PC-9 (cell line): ENCODE data around the gene ACER3. TPM values are rescaled to one million over a fixed set of nuclear protein-coding genes. Genes with fewer than 3 reads are reported as not detected.
A peak's percentile ranks its signal among the peaks of the same experiment; 100 is the strongest.

ENCODE experiments used
- BruUV-seq: library from RNA; stranded (reverse); fragments of 400-500 nt; replicated peaks from 2 replicates; lab custom pipeline; 2021; lab: Mats Ljungman, UMichigan
- CTCF ChIA-PET: fragments of 300-600 bp; sonication (Branson Sonifier 250); formaldehyde crosslinking; loops from one replicate; lab custom pipeline; 2022; ENCODE audit warnings: antibody characterized with exemption; lab: Charles Lee
- POLR2A ChIA-PET: fragments of 300-600 bp; sonication (Branson Sonifier 250); formaldehyde crosslinking; loops from one replicate; lab custom pipeline; 2022; ENCODE audit warnings: antibody characterized with exemption; ENCODE audit not compliant: unreplicated experiment; lab: Charles Lee
- DNase-seq, 2 experiments: peaks; one replicate each; pipeline versions ENCODE4 v3.0.0 to v3.0.0-alpha.2; 2015 to 2022; ENCODE audit warnings: mixed read lengths in 1 of 2
- H2AFZ ChIP-seq: fragments of 200-600 bp; sonication (generic); 2 replicates; pipeline ENCODE4 v1.8.1; 2017; ENCODE audit warnings: antibody characterized with exemption
- H3F3A ChIP-seq: fragments of 200-600 bp; sonication (generic); 2 replicates; pipeline ENCODE4 v1.8.1; 2017; ENCODE audit warnings: antibody characterized with exemption, mild to moderate bottlenecking, low read depth; ENCODE audit not compliant: insufficient read depth
- H3K27ac ChIP-seq: fragments of 200-600 bp; sonication (generic); 2 replicates; pipeline ENCODE4 v1.6.1; 2016; ENCODE audit warnings: mixed run types
- H3K27me3 ChIP-seq: fragments of 200-600 bp; sonication (generic); 2 replicates; pipeline ENCODE4 v1.6.1; 2016; ENCODE audit warnings: low read depth, mixed run types; ENCODE audit not compliant: insufficient read depth
- H3K36me3 ChIP-seq: fragments of 200-600 bp; sonication (generic); 2 replicates; pipeline ENCODE4 v1.6.1; 2016; ENCODE audit warnings: low read depth, mixed run types
- H3K4me1 ChIP-seq: fragments of 200-600 bp; sonication (generic); replicated peaks from 2 replicates; pipeline ENCODE4 v1.6.1; 2016; ENCODE audit warnings: mixed run types; ENCODE audit not compliant: insufficient read depth
- H3K4me2 ChIP-seq: fragments of 200-600 bp; sonication (generic); 2 replicates; pipeline ENCODE4 v1.6.1; 2017; ENCODE audit warnings: mixed run types
- H3K4me3 ChIP-seq: fragments of 200-600 bp; sonication (generic); 2 replicates; pipeline ENCODE4 v1.6.1; 2016; ENCODE audit warnings: mixed run types
- H3K79me2 ChIP-seq: fragments of 200-600 bp; sonication (generic); 2 replicates; pipeline ENCODE4 v1.6.1; 2017; ENCODE audit warnings: low read depth, mixed run types
- H3K9me2 ChIP-seq: fragments of 200-600 bp; sonication (generic); 2 replicates; pipeline ENCODE4 v1.8.1; 2017; ENCODE audit warnings: mild to moderate bottlenecking; ENCODE audit not compliant: insufficient read depth
- H3K9me3 ChIP-seq: fragments of 200-600 bp; sonication (generic); 2 replicates; pipeline ENCODE4 v1.8.1; 2016; ENCODE audit warnings: low read depth; ENCODE audit not compliant: insufficient read depth
- H4K20me1 ChIP-seq: fragments of 200-600 bp; sonication (generic); 2 replicates; pipeline ENCODE4 v1.8.1; 2017; ENCODE audit not compliant: insufficient read depth
- EZH2 ChIP-seq: fragments of 200-600 bp; sonication (generic); IDR thresholded peaks from 2 replicates; pipeline ENCODE4 v1.8.0; 2017; ENCODE audit warnings: antibody characterized with exemption, low read depth
- intact Hi-C: fragments of 100-400 bp; cut with micrococcal nuclease; formaldehyde crosslinking; loops from one replicate; pipeline ENCODE4 v1.10.0; 2022; ENCODE audit not compliant: unreplicated experiment
- total RNA-seq: library from RNA; stranded (reverse); gene quantifications from 2 replicates; pipeline ENCODE4 v1.2.3, GENCODE V29; 2021
- TF ChIP-seq, protein P1 (sequence below): fragments of 200-600 bp; sonication (generic); conservative IDR thresholded peaks from 2 replicates; pipeline ENCODE4 v1.6.1; 2017; ENCODE audit warnings: mixed run types, antibody characterized with exemption, mild to moderate bottlenecking, moderate library complexity

The ACER3 gene
- total RNA-seq, 1 experiment from 2014 or later, result 21.3 TPM

DNA sequence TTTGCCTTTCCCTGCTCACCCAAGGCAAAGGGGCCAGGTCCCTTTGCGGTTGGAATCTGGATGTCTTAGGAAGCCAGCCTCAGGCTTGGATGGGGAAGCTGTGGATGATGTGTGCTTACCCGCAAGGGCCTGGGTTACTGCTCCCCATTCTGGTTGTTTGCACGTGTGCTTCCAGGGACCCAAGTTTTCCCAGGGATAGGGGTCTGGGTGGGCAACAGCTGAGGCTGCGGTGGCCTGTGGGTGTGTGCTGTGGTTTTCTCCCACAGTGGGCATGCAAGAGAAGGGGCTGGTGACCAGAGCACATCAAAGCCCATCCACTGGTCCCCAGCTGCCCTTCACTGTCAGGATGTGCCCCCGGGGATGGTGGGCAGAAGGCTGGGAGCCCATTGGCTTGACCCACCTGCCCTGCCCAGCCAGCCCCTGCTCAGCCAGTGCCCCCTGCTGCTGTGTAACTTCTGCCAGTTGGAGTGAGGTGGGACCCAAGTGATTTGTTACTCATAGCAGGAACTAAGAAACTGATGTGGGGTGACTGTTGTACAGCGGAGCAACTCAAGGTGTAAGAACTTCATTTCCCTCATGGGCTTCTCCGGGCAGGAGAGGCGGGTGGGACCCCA, 209.4 kb downstream of the ACER3 start:
- POLR2A ChIA-PET, result no interaction called here
- H3K27ac ChIP-seq, result no peak overlapping the region
- H3K27me3 ChIP-seq, result no peaks in the 10 kb centered on the region
- intact Hi-C loops, result loop anchor here (5.0 kb wide), 1 partner anchor 547 kb away; no protein-coding TSS in a partner anchor
- H3K36me3 ChIP-seq, result no peaks in the 10 kb centered on the region
- no peak overlapping the region for H3K4me2 ChIP-seq
- CTCF ChIA-PET, result no interaction called here
- H3F3A ChIP-seq, result peaks cover 21% of the 10 kb centered on the region; the same call in 1 of the 2 replicates
- no peak overlapping the region for H3K4me3 ChIP-seq
- no peaks in the 10 kb centered on the region for H3K9me2 ChIP-seq
- no peak for DNase-seq
- BruUV-seq, result no TSS peak
- H4K20me1 ChIP-seq, result no peaks in the 10 kb centered on the region
- H3K9me3 ChIP-seq, result no peaks in the 10 kb centered on the region
- peaks cover 46% of the 10 kb centered on the region for H3K4me1 ChIP-seq
- H3K79me2 ChIP-seq, result no peaks in the 10 kb centered on the region
- no peak for TF ChIP-seq EZH2
- TF ChIP-seq, protein P1, sequence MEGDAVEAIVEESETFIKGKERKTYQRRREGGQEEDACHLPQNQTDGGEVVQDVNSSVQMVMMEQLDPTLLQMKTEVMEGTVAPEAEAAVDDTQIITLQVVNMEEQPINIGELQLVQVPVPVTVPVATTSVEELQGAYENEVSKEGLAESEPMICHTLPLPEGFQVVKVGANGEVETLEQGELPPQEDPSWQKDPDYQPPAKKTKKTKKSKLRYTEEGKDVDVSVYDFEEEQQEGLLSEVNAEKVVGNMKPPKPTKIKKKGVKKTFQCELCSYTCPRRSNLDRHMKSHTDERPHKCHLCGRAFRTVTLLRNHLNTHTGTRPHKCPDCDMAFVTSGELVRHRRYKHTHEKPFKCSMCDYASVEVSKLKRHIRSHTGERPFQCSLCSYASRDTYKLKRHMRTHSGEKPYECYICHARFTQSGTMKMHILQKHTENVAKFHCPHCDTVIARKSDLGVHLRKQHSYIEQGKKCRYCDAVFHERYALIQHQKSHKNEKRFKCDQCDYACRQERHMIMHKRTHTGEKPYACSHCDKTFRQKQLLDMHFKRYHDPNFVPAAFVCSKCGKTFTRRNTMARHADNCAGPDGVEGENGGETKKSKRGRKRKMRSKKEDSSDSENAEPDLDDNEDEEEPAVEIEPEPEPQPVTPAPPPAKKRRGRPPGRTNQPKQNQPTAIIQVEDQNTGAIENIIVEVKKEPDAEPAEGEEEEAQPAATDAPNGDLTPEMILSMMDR, result no peak
- H2AFZ ChIP-seq, result no peak overlapping the region

DNA sequence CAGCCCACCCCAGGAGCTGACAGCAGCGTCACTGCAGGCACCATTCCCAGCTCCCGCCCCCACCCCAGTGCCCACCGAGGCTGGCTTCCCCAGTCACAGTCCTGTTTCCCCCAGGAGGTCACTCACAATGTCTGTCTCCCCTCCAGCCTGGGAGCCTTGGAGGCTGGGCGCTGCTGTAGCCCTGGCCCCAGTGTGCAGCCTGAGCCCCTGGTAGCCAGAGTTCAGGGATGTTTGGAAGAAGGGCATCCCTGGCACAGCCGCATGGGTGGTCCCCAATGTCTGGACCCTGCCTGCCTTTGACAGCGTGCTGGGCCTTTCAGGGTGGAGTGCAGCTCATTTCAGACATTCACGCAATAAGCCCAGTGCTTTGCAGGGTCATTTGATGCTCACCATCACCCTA, 210.4 kb downstream of the ACER3 start:
- ChIA-PET POLR2A (no interaction called here), CTCF (no interaction called here)
- Histone ChIP-seq H2AFZ (no peak overlapping the region), H3K27ac (no peak overlapping the region), H3F3A (peaks cover 21% of the 10 kb centered on the region; the same call in 1 of the 2 replicates), H3K27me3 (no peaks in the 10 kb centered on the region), H3K4me1 (peaks cover 56% of the 10 kb centered on the region), H3K79me2 (no peaks in the 10 kb centered on the region), H3K4me2 (no peak overlapping the region), H3K9me3 (no peaks in the 10 kb centered on the region), H3K9me2 (no peaks in the 10 kb centered on the region), H3K36me3 (no peaks in the 10 kb centered on the region), H4K20me1 (no peaks in the 10 kb centered on the region), H3K4me3 (no peak overlapping the region)
- intact Hi-C loops, result no loop called here
- TF ChIP-seq EZH2, result no peak
- TF ChIP-seq, protein P1, result no peak
- BruUV-seq, result no TSS peak
- DNase-seq, result no peak

DNA sequence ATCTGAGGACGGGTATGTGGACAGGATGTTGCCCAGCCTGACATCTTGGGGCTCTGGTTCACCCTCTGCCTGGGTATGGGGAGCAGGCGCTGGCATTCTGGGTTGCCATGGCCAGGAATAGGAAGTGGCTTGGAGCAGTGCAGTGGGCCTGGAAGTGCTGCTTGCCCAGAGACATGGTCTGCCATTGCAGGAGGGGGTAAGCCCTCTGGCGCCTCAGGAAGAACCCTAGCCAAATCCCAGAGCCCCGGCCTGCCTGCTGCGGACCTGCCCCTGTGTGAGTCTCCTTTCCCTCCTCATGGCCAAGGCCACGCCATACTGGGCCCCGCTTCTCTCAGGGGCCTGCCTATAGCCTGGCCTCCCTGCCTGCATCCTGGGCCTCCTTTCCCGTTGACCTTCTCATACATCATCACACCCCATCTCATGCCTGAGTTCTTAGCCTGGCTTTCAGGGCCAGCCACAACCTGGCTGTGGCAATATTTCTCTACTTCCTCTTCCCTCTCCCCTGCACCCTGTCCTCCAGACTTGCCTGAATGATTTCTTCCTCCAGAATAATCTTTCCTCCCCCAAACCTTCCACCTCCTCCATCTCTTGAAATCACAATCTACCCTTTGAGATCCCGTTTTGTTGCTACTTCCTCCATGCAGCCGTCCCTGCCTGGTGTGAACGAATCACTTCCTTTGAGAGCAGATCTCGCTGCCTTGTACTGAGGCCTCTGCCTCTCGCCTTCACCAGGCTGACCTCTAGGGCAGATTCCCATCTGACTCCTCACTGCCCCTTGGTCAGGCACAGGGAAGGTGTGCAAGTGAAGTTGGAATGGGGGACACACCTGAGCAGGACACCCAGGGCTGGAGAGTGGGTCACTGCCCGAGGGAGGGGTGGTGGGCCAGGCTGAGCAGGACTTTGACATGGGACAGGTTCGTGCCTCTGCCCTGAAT, 211.2 kb downstream of the ACER3 start:
- POLR2A ChIA-PET, result no interaction called here
- CTCF ChIA-PET, result interaction anchor here (1.5 kb wide), 1 partner anchor 19 kb away, joined by 8 read pairs; no protein-coding TSS in a partner anchor
- H3K27ac ChIP-seq, result no peak overlapping the region
- H3K4me2 ChIP-seq, result peak overlapping the region; percentile 62; the same call in 1 of the 2 replicates
- DNase-seq, result no peak
- BruUV-seq, result no TSS peak
- peaks cover 21% of the 10 kb centered on the region; the same call in 1 of the 2 replicates for H3F3A ChIP-seq
- H3K4me3 ChIP-seq, result no peak overlapping the region
- intact Hi-C loops, result no loop called here
- H4K20me1 ChIP-seq, result no peaks in the 10 kb centered on the region
- no peaks in the 10 kb centered on the region for H3K27me3 ChIP-seq
- H3K4me1 ChIP-seq, result peaks cover 57% of the 10 kb centered on the region
- H3K9me2 ChIP-seq, result no peaks in the 10 kb centered on the region
- no peaks in the 10 kb centered on the region for H3K9me3 ChIP-seq
- no peaks in the 10 kb centered on the region for H3K79me2 ChIP-seq
- H3K36me3 ChIP-seq, result no peaks in the 10 kb centered on the region
- TF ChIP-seq, protein P1, result no peak
- H2AFZ ChIP-seq, result no peak overlapping the region
